Keratinocyte (primary cell): ENCODE results near the gene MRAP. TPM values are rescaled to one million over a fixed set of nuclear protein-coding genes. Genes with fewer than 3 reads are reported as not detected.
"Not testable (repeated sequence)": the region's sequence is repeated elsewhere in the genome, so short reads cannot be mapped to it uniquely, and the experiment has no call there.

Experiments used
- DNase-seq: peaks from one replicate; pipeline ENCODE4 v3.0.0-alpha.2; 2011; ENCODE audit warnings: low read depth, missing footprints, low spot score
- FAIRE-seq: peaks from 2 replicates; lab custom pipeline; 2011; peaks lifted over from hg19 to GRCh38; lab: Jason Lieb, UNC
- H2AFZ ChIP-seq: 2 replicates; pipeline ENCODE4 v1.6.0; 2012; ENCODE audit warnings: low read length, control low read depth, inconsistent platforms; ENCODE audit not compliant: control insufficient read depth
- H3K27ac ChIP-seq: 2 replicates; pipeline ENCODE4 v1.5.1; 2011; ENCODE audit warnings: low read length; ENCODE audit not compliant: control insufficient read depth, insufficient read depth
- H3K27me3 ChIP-seq: 3 replicates; pipeline ENCODE4 v1.6.0; 2011; ENCODE audit warnings: low read length; ENCODE audit not compliant: control insufficient read depth, insufficient read depth; ENCODE audit errors: extremely low read depth
- H3K36me3 ChIP-seq, 2 experiments: 2 replicates in 1 of 2; 3 replicates in 1 of 2; pipeline ENCODE4 v1.5.1; 2011; ENCODE audit warnings: low read length in 2 of 2, mild to moderate bottlenecking in 1 of 2; ENCODE audit not compliant: control insufficient read depth in 2 of 2, insufficient read depth in 2 of 2; ENCODE audit errors: extremely low read depth in 1 of 2
- H3K4me1 ChIP-seq: 3 replicates; pipeline ENCODE4 v1.5.1; 2011; ENCODE audit warnings: low read length; ENCODE audit not compliant: control insufficient read depth, insufficient read depth; ENCODE audit errors: extremely low read depth
- H3K4me2 ChIP-seq: 3 replicates; pipeline ENCODE4 v1.6.0; 2011; ENCODE audit warnings: low read depth, low read length; ENCODE audit not compliant: control insufficient read depth, insufficient read depth; ENCODE audit errors: extremely low read depth
- H3K4me3 ChIP-seq, 3 experiments: fragments of 200-600 bp in 1 of 3; sonication (generic) in 1 of 3; 2 replicates in 2 of 3; 3 replicates in 1 of 3; pipeline ENCODE4 v1.5.1; 2011 to 2016; ENCODE audit warnings: low read length in 3 of 3, mild to moderate bottlenecking in 3 of 3, control low read depth in 2 of 3, inconsistent platforms in 1 of 3, low read depth in 1 of 3, mixed read lengths in 1 of 3, mixed run types in 1 of 3, moderate library complexity in 1 of 3; ENCODE audit not compliant: control insufficient read depth in 2 of 3, insufficient read depth in 2 of 3; ENCODE audit errors: extremely low read depth in 1 of 3
- H3K79me2 ChIP-seq: 2 replicates; pipeline ENCODE4 v1.6.0; 2012; ENCODE audit warnings: low read length; ENCODE audit not compliant: control insufficient read depth, insufficient read depth
- H3K9ac ChIP-seq: 3 replicates; pipeline ENCODE4 v1.6.0; 2011; ENCODE audit warnings: low read length; ENCODE audit not compliant: control insufficient read depth, insufficient read depth; ENCODE audit errors: extremely low read depth
- H3K9me1 ChIP-seq: 3 replicates; pipeline ENCODE4 v1.6.0; 2011; ENCODE audit warnings: low read length; ENCODE audit not compliant: control insufficient read depth, insufficient read depth; ENCODE audit errors: extremely low read depth
- H3K9me3 ChIP-seq: 2 replicates; pipeline ENCODE4 v1.5.1; 2012; ENCODE audit warnings: low read depth, low read length; ENCODE audit not compliant: control insufficient read depth
- H4K20me1 ChIP-seq: 3 replicates; pipeline ENCODE4 v1.6.0; 2011; ENCODE audit warnings: low read length; ENCODE audit not compliant: control insufficient read depth, insufficient read depth; ENCODE audit errors: extremely low read depth
- EZH2 ChIP-seq: IDR thresholded peaks from one replicate; pipeline ENCODE4 v1.6.1; 2012; ENCODE audit warnings: inconsistent platforms, mild to moderate bottlenecking, low read length, moderate library complexity
- dilution Hi-C: fragments of 300-500 bp; cut with MboI; formaldehyde crosslinking; loops from one replicate; pipeline ENCODE4 v1.7.0; 2020; ENCODE audit warnings: low sequenced_read_pairs; ENCODE audit not compliant: extremely low pct_ligation_motif_present
- polyA plus RNA-seq, 5 experiments: library from polyadenylated mRNA; depleted of rRNA in 3 of 5; stranded (reverse) in 3 of 5; stranded (forward) in 1 of 5; unstranded in 1 of 5; fragments of >200 nt; gene quantifications; 1 replicate in 1 of 5; 2 replicates in 3 of 5; 3 replicates in 1 of 5; pipeline versions ENCODE4 v1.2.1 to v1.2.3, GENCODE V29; 2011 to 2012; ENCODE audit warnings: missing spikeins in 2 of 5, low read depth in 1 of 5, low replicate concordance in 1 of 5
- TF ChIP-seq, protein P1 (sequence below), 3 experiments: IDR thresholded peaks in 1 of 3; conservative IDR thresholded peaks in 1 of 3; optimal IDR thresholded peaks in 1 of 3; 2 replicates in 2 of 3; 3 replicates in 1 of 3; pipeline versions ENCODE3 to v1.5.1; 2011; ENCODE audit warnings: low read length in 3 of 3, mild to moderate bottlenecking in 3 of 3, moderate library complexity in 2 of 3, control low read depth in 1 of 3, inconsistent platforms in 1 of 3; ENCODE audit not compliant: insufficient read depth in 2 of 3; ENCODE audit errors: extremely low read depth in 1 of 3

MRAP gene
- polyA plus RNA-seq, 1 donor (not counting 4 experiments of a cell fraction or from before 2014, with no cell fraction given), result not detected

DNA sequence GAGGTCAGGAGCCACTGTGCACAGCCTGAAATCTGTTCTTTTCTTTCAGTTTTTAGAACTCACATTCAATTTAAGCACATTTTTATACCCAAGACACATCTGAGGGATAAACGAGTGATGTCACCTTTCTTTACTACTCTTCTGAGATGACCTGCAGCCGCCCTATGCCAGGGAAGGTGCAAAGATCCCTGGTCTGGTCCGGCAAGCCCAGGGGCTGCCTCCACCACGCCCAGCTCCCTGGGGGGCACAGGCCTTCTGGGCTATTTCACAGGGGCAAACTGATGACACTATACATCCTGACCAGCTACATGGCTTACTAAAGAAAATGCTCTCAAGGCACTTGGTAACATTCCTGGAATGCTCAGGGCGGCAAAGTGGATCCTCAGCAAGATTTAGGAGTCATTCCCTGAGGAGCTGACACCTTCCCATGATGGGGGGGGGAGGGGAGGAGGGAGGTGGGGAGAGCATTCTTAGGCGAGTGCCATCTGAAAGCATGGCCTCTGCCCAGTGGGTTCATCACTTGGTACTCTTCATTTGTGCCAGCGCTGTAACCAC is 11.3 kb downstream of the MRAP start:
- H2AFZ ChIP-seq, result no peak overlapping the region
- H3K9ac ChIP-seq, result no peak overlapping the region
- H3K9me1 ChIP-seq, result no peaks in the 10 kb centered on the region
- no peak for DNase-seq
- peaks cover 24 to 37% of the 10 kb centered on the region in 2 experiments for H3K36me3 ChIP-seq
- dilution Hi-C loops, result no loop called here
- no peaks in the 10 kb centered on the region for H3K9me3 ChIP-seq
- no peak overlapping the region for H3K27ac ChIP-seq
- no peaks in the 10 kb centered on the region for H3K4me1 ChIP-seq
- no peak overlapping the region for H3K4me3 ChIP-seq
- no peaks in the 10 kb centered on the region for H3K27me3 ChIP-seq
- FAIRE-seq, result no peak
- H4K20me1 ChIP-seq, result no peaks in the 10 kb centered on the region
- no peak overlapping the region for H3K4me2 ChIP-seq
- no peaks in the 10 kb centered on the region for H3K79me2 ChIP-seq
- TF ChIP-seq, protein P1, sequence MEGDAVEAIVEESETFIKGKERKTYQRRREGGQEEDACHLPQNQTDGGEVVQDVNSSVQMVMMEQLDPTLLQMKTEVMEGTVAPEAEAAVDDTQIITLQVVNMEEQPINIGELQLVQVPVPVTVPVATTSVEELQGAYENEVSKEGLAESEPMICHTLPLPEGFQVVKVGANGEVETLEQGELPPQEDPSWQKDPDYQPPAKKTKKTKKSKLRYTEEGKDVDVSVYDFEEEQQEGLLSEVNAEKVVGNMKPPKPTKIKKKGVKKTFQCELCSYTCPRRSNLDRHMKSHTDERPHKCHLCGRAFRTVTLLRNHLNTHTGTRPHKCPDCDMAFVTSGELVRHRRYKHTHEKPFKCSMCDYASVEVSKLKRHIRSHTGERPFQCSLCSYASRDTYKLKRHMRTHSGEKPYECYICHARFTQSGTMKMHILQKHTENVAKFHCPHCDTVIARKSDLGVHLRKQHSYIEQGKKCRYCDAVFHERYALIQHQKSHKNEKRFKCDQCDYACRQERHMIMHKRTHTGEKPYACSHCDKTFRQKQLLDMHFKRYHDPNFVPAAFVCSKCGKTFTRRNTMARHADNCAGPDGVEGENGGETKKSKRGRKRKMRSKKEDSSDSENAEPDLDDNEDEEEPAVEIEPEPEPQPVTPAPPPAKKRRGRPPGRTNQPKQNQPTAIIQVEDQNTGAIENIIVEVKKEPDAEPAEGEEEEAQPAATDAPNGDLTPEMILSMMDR (optimal IDR thresholded peaks at IDR 0.05 in 1 of 3, IDR thresholded peaks at IDR 0.05 in 1 of 3, conservative IDR thresholded peaks at IDR 0.05 in 1 of 3; ENCODE audit: extremely low read depth in 1 of 3, insufficient read depth in 2 of 3, low read length in 3 of 3), result no peak
- no peak for TF ChIP-seq EZH2

DNA sequence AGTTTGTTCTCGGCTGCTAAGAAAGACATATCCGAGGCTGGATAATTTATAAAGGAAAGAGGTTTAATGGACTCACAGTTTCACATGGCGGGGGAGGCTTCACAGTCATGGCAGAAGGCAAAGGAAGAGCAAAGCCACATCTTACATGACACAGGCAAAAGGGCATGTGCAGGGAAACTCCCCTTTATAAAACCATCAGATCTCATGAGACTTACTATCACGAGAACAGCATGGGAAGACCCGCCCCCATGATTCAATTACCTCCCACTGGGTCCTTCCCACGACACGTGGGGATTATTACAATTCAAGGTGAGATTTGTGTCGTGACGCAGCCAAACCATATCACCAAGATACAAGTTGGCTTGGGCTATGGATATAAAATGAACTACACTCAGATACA is 12.3 kb downstream of the MRAP start:
- H3K4me3 ChIP-seq, H3K27me3 ChIP-seq, H3K9me1 ChIP-seq, FAIRE-seq, H3K79me2 ChIP-seq, dilution Hi-C loops, H2AFZ ChIP-seq, H3K9ac ChIP-seq, H3K9me3 ChIP-seq, DNase-seq, H3K27ac ChIP-seq, H4K20me1 ChIP-seq, H3K4me1 ChIP-seq, H3K4me2 ChIP-seq: not testable (repeated sequence)
- H3K36me3 ChIP-seq, result peaks cover 26 to 38% of the 10 kb centered on the region in 2 experiments

DNA sequence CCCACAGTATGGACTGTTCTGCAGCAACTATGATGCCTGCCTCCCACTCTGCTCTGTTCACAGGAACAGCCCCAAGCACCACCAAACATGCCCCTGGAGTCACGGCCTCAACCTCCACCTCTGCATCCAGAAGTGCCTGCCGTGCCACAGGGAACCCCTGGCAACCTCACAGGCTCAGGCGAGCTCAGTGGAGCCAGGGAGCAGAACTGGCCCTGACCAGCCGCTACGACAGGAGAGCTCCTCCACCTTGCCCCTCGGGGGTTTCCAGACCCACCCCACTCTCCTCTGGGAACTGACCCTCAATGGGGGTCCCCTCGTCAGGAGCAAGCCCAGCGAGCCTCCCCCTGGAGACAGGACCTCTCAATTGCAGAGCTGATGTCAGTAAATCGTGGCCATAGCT is 13.0 kb downstream of the MRAP start:
- no peaks in the 10 kb centered on the region for H3K9me1 ChIP-seq
- no peaks in the 10 kb centered on the region for H3K4me1 ChIP-seq
- no peak overlapping the region for H3K9ac ChIP-seq
- H4K20me1 ChIP-seq, result no peaks in the 10 kb centered on the region
- H2AFZ ChIP-seq, result no peak overlapping the region
- no peak for FAIRE-seq
- no peak for DNase-seq
- H3K9me3 ChIP-seq, result no peaks in the 10 kb centered on the region
- no peaks in the 10 kb centered on the region for H3K27me3 ChIP-seq
- no peak overlapping the region for H3K4me2 ChIP-seq
- no peaks in the 10 kb centered on the region for H3K79me2 ChIP-seq
- TF ChIP-seq, protein P1 (optimal IDR thresholded peaks at IDR 0.05 in 1 of 3, IDR thresholded peaks at IDR 0.05 in 1 of 3, conservative IDR thresholded peaks at IDR 0.05 in 1 of 3; ENCODE audit: extremely low read depth in 1 of 3, insufficient read depth in 2 of 3, low read length in 3 of 3), result no peak
- no peak overlapping the region for H3K4me3 ChIP-seq
- no peak overlapping the region for H3K27ac ChIP-seq
- peaks cover 29 to 41% of the 10 kb centered on the region in 2 experiments for H3K36me3 ChIP-seq
- dilution Hi-C loops, result no loop called here
